Measurements from ENCODE around the gene TNS3.

Gene TNS3

GRCh38 chr7:47502240-47502877, 79.6 kb downstream of the TNS3 start:
- FAIRE-seq, result no peak

- no peak for FAIRE-seq
Measured at GRCh38 chr7:47501406-47501805, 80.5 kb downstream of the TNS3 start.

GRCh38 chr7:47500103-47500563, 81.8 kb downstream of the TNS3 start:
- FAIRE-seq, result no peak

- no peak for FAIRE-seq
Measured at GRCh38 chr7:47498229-47499056, 83.5 kb downstream of the TNS3 start.

GRCh38 chr7:47497367-47498096, 84.4 kb downstream of the TNS3 start:
- FAIRE-seq, result no peak

- no peak for FAIRE-seq
Measured at GRCh38 chr7:47496666-47497065, 85.2 kb downstream of the TNS3 start.

GRCh38 chr7:47496056-47496665, 85.8 kb downstream of the TNS3 start:
- no peak for FAIRE-seq

GRCh38 chr7:47493976-47494911, 87.7 kb downstream of the TNS3 start:
- no peak for FAIRE-seq

GRCh38 chr7:47492716-47493325, 89.1 kb downstream of the TNS3 start:
- no peak for FAIRE-seq

GRCh38 chr7:47490501-47491265, 91.2 kb downstream of the TNS3 start:
- FAIRE-seq, result no peak

- FAIRE-seq, result no peak
Measured at GRCh38 chr7:47489624-47490023, 92.3 kb downstream of the TNS3 start.

GRCh38 chr7:47488969-47489342, 93.0 kb downstream of the TNS3 start:
- no peak for FAIRE-seq

GRCh38 chr7:47488201-47488968, 93.5 kb downstream of the TNS3 start:
- FAIRE-seq, result no peak

GRCh38 chr7:47485640-47486435, 96.1 kb downstream of the TNS3 start:
- FAIRE-seq, result no peak

- FAIRE-seq, result no peak
Measured at GRCh38 chr7:47484923-47485639, 96.8 kb downstream of the TNS3 start.

- no peak for FAIRE-seq
Measured at GRCh38 chr7:47484457-47484856, 97.5 kb downstream of the TNS3 start.

GRCh38 chr7:47483604-47484273, 98.2 kb downstream of the TNS3 start:
- no peak for FAIRE-seq

Measured in A204.1 (cell line).